Liver (tissue), 9 donors: Measurements from ENCODE around the gene FAM210A. TPM values are rescaled to one million over a fixed set of nuclear protein-coding genes. Genes with fewer than 3 reads are reported as not detected.

ENCODE experiments used
- DNase-seq: peaks from one replicate; pipeline ENCODE4 v3.0.0-alpha.2; 2017; ENCODE audit warnings: low spot score
- H3K27ac ChIP-seq, 2 donors: one replicate each; pipeline ENCODE4 v1.7.0; 2013; ENCODE audit warnings: inconsistent platforms in 2 of 2, low read length in 2 of 2, control low read depth in 1 of 2, low read depth in 1 of 2, mild to moderate bottlenecking in 1 of 2
- H3K27me3 ChIP-seq, 4 donors: one replicate each; pipeline versions ENCODE4 v1.6.1 to v1.7.0; 2013; ENCODE audit warnings: low read length in 3 of 4, inconsistent platforms in 1 of 4, mild to moderate bottlenecking in 1 of 4, moderate library complexity in 1 of 4; ENCODE audit not compliant: control insufficient read depth in 4 of 4, insufficient read depth in 4 of 4
- H3K36me3 ChIP-seq, 4 donors: one replicate each; pipeline versions ENCODE4 v1.6.1 to v1.7.0; 2013; ENCODE audit warnings: low read length in 3 of 4, mild to moderate bottlenecking in 3 of 4, low read depth in 1 of 4, moderate library complexity in 1 of 4; ENCODE audit not compliant: control insufficient read depth in 4 of 4, insufficient read depth in 3 of 4
- H3K4me1 ChIP-seq, 4 donors: one replicate each; pipeline versions ENCODE4 v1.6.1 to v1.7.0; 2013; ENCODE audit warnings: low read length in 3 of 4, mild to moderate bottlenecking in 3 of 4, moderate library complexity in 1 of 4; ENCODE audit not compliant: control insufficient read depth in 4 of 4, insufficient read depth in 4 of 4
- H3K4me3 ChIP-seq, 3 donors: one replicate each; pipeline versions ENCODE4 v1.6.1 to v1.7.0; 2013; ENCODE audit warnings: low read length in 3 of 3, control low read depth in 1 of 3, low read depth in 1 of 3, mild to moderate bottlenecking in 1 of 3
- H3K9ac ChIP-seq, 2 donors: one replicate each; pipeline ENCODE4 v1.7.0; 2013; ENCODE audit warnings: low read length in 2 of 2, mild to moderate bottlenecking in 2 of 2, moderate library complexity in 2 of 2, control low read depth in 1 of 2, low read depth in 1 of 2
- H3K9me3 ChIP-seq, 4 donors: one replicate each; pipeline versions ENCODE4 v1.6.1 to v1.7.0; 2013; ENCODE audit warnings: low read length in 3 of 4; ENCODE audit not compliant: control insufficient read depth in 4 of 4
- EGR1 ChIP-seq, 2 donors: IDR thresholded peaks; 2 replicates each; pipeline ENCODE4 v1.6.1; 2016 to 2018; ENCODE audit warnings: antibody characterized with exemption in 2 of 2, low read depth in 2 of 2
- FOXA1 ChIP-seq: IDR thresholded peaks from 2 replicates; pipeline ENCODE4 v1.6.1; 2016; ENCODE audit warnings: antibody characterized with exemption
- FOXA2 ChIP-seq: IDR thresholded peaks from 2 replicates; pipeline ENCODE4 v1.6.1; 2016; ENCODE audit warnings: antibody characterized with exemption
- GABPA ChIP-seq, 2 donors: IDR thresholded peaks in 1 of 2; conservative IDR thresholded peaks in 1 of 2; 2 replicates each; pipeline ENCODE4 v1.6.1; 2016; ENCODE audit warnings: antibody characterized with exemption in 2 of 2, mild to moderate bottlenecking in 1 of 2, moderate library complexity in 1 of 2
- HNF4A ChIP-seq, 2 donors: conservative IDR thresholded peaks; 2 replicates each; pipeline ENCODE4 v1.6.1; 2016; ENCODE audit warnings: antibody characterized with exemption in 2 of 2, mild to moderate bottlenecking in 2 of 2
- HNF4G ChIP-seq: IDR thresholded peaks from 2 replicates; pipeline ENCODE4 v1.6.1; 2016; ENCODE audit warnings: antibody characterized with exemption
- JUND ChIP-seq, 2 donors: IDR thresholded peaks; 2 replicates each; pipeline ENCODE4 v1.6.1; 2016; ENCODE audit warnings: antibody characterized with exemption in 2 of 2
- MAX ChIP-seq: IDR thresholded peaks from 2 replicates; pipeline ENCODE4 v1.6.1; 2016; ENCODE audit warnings: antibody characterized with exemption
- NR2F2 ChIP-seq: IDR thresholded peaks from 2 replicates; pipeline ENCODE4 v1.6.1; 2016; ENCODE audit warnings: antibody characterized with exemption
- RAD21 ChIP-seq, 2 donors: IDR thresholded peaks; 2 replicates each; pipeline ENCODE4 v1.6.1; 2016; ENCODE audit warnings: antibody characterized with exemption in 2 of 2, mild to moderate bottlenecking in 2 of 2
- RXRA ChIP-seq, 2 donors: IDR thresholded peaks; 2 replicates each; pipeline ENCODE4 v1.6.1; 2017 to 2018; ENCODE audit warnings: antibody characterized with exemption in 2 of 2, mild to moderate bottlenecking in 1 of 2
- TAF1 ChIP-seq: conservative IDR thresholded peaks from 2 replicates; pipeline ENCODE4 v1.6.1; 2016; ENCODE audit warnings: antibody characterized with exemption, mild to moderate bottlenecking
- YY1 ChIP-seq: IDR thresholded peaks from 2 replicates; pipeline ENCODE4 v1.6.1; 2016; ENCODE audit warnings: antibody characterized with exemption, mild to moderate bottlenecking
- WGBS: extraction: QIAGEN DNeasy Blood & Tissue Kit; methylation state at CpG from one replicate; pipeline ENCODE4 v1.1.7; 2013; 5-methylcytosine and 5-hydroxymethylcytosine counted together
- polyA plus RNA-seq, 2 donors: library from polyadenylated mRNA; stranded (reverse) in 1 of 2; unstranded in 1 of 2; fragments of 200-250 nt in 1 of 2; fragments of >200 nt in 1 of 2; fragmentation: Nextera tagmentation in 1 of 2; extraction: Ambion mirVana in 1 of 2; gene quantifications; one replicate each; pipeline versions ENCODE4 v1.2.1 to v1.2.3, GENCODE V29; 2013 to 2015
- total RNA-seq, 2 donors: library from RNA; depleted of rRNA; stranded (reverse); fragments of >200 nt; gene quantifications; one replicate each; pipeline ENCODE4 v1.2.3, GENCODE V29; 2014
- TF ChIP-seq, protein P1 (sequence below): IDR thresholded peaks from 2 replicates; pipeline ENCODE4 v1.6.1; 2016; ENCODE audit warnings: antibody characterized with exemption
- TF ChIP-seq, protein P2 (sequence below): IDR thresholded peaks from 2 replicates; pipeline ENCODE4 v1.6.1; 2016; ENCODE audit warnings: antibody characterized with exemption
- TF ChIP-seq, protein P3 (sequence below): IDR thresholded peaks from 2 replicates; pipeline ENCODE4 v1.6.1; 2016; ENCODE audit warnings: antibody characterized with exemption, mild to moderate bottlenecking
- donor health status: healthy.
- donor health status: healthy.
- donor health status: healthy.
- donor health status: healthy.
- donor health status: healthy.

FAM210A gene
- total and polyA plus RNA-seq, 4 donors, result 10.5 to 18.3 (median 12.5) TPM

GRCh38 chr18:13626544-13626908 lies 99.8 kb downstream of the FAM210A start:
- H3K9me3 ChIP-seq, result no peaks in the 10 kb centered on the region
- 78% methylated on average over 2 of the region's 2 CpGs for whole genome bisulfite sequencing
- H3K36me3 ChIP-seq, result peaks cover 0 to 13% (median 5%) of the 10 kb centered on the region in 4 donors
- no peak for DNase-seq
- no peak overlapping the region for H3K27ac ChIP-seq
- H3K27me3 ChIP-seq, result no peaks in the 10 kb centered on the region
- H3K4me1 ChIP-seq, result no peaks in the 10 kb centered on the region
- H3K4me3 ChIP-seq, result no peak overlapping the region
- no peak for TF ChIP-seq HNF4A (conservative IDR thresholded peaks at IDR 0.05)
- TF ChIP-seq, protein P1, sequence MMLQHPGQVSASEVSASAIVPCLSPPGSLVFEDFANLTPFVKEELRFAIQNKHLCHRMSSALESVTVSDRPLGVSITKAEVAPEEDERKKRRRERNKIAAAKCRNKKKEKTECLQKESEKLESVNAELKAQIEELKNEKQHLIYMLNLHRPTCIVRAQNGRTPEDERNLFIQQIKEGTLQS, result no peak
- TF ChIP-seq YY1, result no peak
- TF ChIP-seq NR2F2, result no peak
- no peak overlapping the region for H3K9ac ChIP-seq

- Histone ChIP-seq H3K27me3 (no peaks in the 10 kb centered on the region), H3K36me3 (peaks cover 3 to 16% (median 7%) of the 10 kb centered on the region in 4 donors), H3K9me3 (no peaks in the 10 kb centered on the region), H3K4me1 (no peaks in the 10 kb centered on the region), H3K4me3 (no peak overlapping the region), H3K27ac (no peak overlapping the region), H3K9ac (no peak overlapping the region)
- WGBS, result 96% methylated on average over 8 of the region's 8 CpGs
- no peak for DNase-seq
- TF ChIP-seq EGR1 (IDR thresholded peaks at IDR 0.05; ENCODE audit: low read depth in 2 of 2) (no peak), TAF1 (no peak), MAX (no peak), HNF4G (no peak), FOXA1 (no peak), YY1 (no peak), FOXA2 (no peak), RAD21 (IDR thresholded peaks at IDR 0.05) (no peak), RXRA (IDR thresholded peaks at IDR 0.05) (no peak), GABPA (IDR thresholded peaks at IDR 0.05 in 1 of 2, conservative IDR thresholded peaks at IDR 0.05 in 1 of 2) (no peak), HNF4A (conservative IDR thresholded peaks at IDR 0.05) (no peak), JUND (IDR thresholded peaks at IDR 0.05) (no peak)
- TF ChIP-seq, protein P2, sequence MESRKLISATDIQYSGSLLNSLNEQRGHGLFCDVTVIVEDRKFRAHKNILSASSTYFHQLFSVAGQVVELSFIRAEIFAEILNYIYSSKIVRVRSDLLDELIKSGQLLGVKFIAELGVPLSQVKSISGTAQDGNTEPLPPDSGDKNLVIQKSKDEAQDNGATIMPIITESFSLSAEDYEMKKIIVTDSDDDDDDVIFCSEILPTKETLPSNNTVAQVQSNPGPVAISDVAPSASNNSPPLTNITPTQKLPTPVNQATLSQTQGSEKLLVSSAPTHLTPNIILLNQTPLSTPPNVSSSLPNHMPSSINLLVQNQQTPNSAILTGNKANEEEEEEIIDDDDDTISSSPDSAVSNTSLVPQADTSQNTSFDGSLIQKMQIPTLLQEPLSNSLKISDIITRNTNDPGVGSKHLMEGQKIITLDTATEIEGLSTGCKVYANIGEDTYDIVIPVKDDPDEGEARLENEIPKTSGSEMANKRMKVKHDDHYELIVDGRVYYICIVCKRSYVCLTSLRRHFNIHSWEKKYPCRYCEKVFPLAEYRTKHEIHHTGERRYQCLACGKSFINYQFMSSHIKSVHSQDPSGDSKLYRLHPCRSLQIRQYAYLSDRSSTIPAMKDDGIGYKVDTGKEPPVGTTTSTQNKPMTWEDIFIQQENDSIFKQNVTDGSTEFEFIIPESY, result no peak
- TF ChIP-seq, protein P3, sequence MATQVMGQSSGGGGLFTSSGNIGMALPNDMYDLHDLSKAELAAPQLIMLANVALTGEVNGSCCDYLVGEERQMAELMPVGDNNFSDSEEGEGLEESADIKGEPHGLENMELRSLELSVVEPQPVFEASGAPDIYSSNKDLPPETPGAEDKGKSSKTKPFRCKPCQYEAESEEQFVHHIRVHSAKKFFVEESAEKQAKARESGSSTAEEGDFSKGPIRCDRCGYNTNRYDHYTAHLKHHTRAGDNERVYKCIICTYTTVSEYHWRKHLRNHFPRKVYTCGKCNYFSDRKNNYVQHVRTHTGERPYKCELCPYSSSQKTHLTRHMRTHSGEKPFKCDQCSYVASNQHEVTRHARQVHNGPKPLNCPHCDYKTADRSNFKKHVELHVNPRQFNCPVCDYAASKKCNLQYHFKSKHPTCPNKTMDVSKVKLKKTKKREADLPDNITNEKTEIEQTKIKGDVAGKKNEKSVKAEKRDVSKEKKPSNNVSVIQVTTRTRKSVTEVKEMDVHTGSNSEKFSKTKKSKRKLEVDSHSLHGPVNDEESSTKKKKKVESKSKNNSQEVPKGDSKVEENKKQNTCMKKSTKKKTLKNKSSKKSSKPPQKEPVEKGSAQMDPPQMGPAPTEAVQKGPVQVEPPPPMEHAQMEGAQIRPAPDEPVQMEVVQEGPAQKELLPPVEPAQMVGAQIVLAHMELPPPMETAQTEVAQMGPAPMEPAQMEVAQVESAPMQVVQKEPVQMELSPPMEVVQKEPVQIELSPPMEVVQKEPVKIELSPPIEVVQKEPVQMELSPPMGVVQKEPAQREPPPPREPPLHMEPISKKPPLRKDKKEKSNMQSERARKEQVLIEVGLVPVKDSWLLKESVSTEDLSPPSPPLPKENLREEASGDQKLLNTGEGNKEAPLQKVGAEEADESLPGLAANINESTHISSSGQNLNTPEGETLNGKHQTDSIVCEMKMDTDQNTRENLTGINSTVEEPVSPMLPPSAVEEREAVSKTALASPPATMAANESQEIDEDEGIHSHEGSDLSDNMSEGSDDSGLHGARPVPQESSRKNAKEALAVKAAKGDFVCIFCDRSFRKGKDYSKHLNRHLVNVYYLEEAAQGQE, result no peak
- TF ChIP-seq, protein P1, result no peak
These were observed 100.4 kb downstream of the FAM210A start for GRCh38 chr18:13625843-13626543.
